A549 (cell line): ENCODE data around the gene SZT2. TPM values are rescaled to one million over a fixed set of nuclear protein-coding genes. Genes with fewer than 3 reads are reported as not detected.

ENCODE experiments used
- ATAC-seq, 2 experiments: fragments of 200-7000 bp in 1 of 2; fragments of >200 bp in 1 of 2; cut with Nextera tagmentation in 1 of 2; cut with Tn5 transposase in 1 of 2; 3 replicates each; pipeline versions ENCODE4 v1.8.0 to v1.9.1; 2018 to 2020; ENCODE audit warnings: mild to moderate bottlenecking in 1 of 2, moderate library complexity in 1 of 2
- CTCF ChIA-PET: fragments of 300-600 bp; sonication (Branson Sonifier 250); formaldehyde crosslinking; extraction: SDS; loops from one replicate; lab custom pipeline; 2021; ENCODE audit warnings: antibody characterized with exemption, inconsistent platforms; lab: Yijun Ruan, JAX
- POLR2A ChIA-PET: fragments of 350-600 bp; formaldehyde crosslinking; extraction: SDS; loops from one replicate; lab custom pipeline; 2021; ENCODE audit warnings: antibody characterized with exemption, inconsistent platforms; lab: Yijun Ruan, JAX
- DNase-seq, 2 experiments: peaks; one replicate each; pipeline versions ENCODE4 v3.0.0 to v3.0.0-alpha.2; 2011 to 2016; ENCODE audit warnings: low read depth in 1 of 2, low spot score in 1 of 2
- FAIRE-seq: peaks from 2 replicates; lab custom pipeline; 2011; peaks lifted over from hg19 to GRCh38; lab: Jason Lieb, UNC
- H3K27ac ChIP-seq, 2 experiments: fragments of >200 bp; sonication (Bioruptor Twin); formaldehyde crosslinking; 3 replicates each; pipeline ENCODE4 v1.5.1; 2016 to 2017
- H3K4me1 ChIP-seq: fragments of >200 bp; sonication (Bioruptor Twin); formaldehyde crosslinking; 3 replicates; pipeline ENCODE4 v1.6.1; 2016
- H3K4me2 ChIP-seq: fragments of >200 bp; sonication (Bioruptor Twin); formaldehyde crosslinking; 3 replicates; pipeline ENCODE4 v1.6.1; 2016
- H3K4me3 ChIP-seq: fragments of >200 bp; sonication (Bioruptor Twin); formaldehyde crosslinking; 3 replicates; pipeline ENCODE4 v1.5.1; 2016
- H3K9me3 ChIP-seq: fragments of >200 bp; sonication (Bioruptor Twin); formaldehyde crosslinking; 3 replicates; pipeline ENCODE4 v1.6.1; 2016
- CBX2 ChIP-seq: fragments of 200-600 bp; sonication (generic); IDR thresholded peaks from 2 replicates; pipeline ENCODE4 v1.6.1; 2016; ENCODE audit warnings: low read depth, mild to moderate bottlenecking, borderline replicate concordance
- CBX8 ChIP-seq: fragments of 200-600 bp; sonication (generic); IDR thresholded peaks from 2 replicates; pipeline ENCODE4 v1.6.1; 2016
- CEBPB ChIP-seq, 2 experiments: fragments of >200 bp in 1 of 2; sonication (Bioruptor Twin) in 1 of 2; formaldehyde crosslinking in 1 of 2; IDR thresholded peaks; 2 replicates each; pipeline ENCODE4 v1.6.1; 2012 to 2016
- EP300 ChIP-seq, 2 experiments: fragments of >200 bp; sonication (Bioruptor Twin); formaldehyde crosslinking; IDR thresholded peaks; 2 replicates in 1 of 2; 3 replicates in 1 of 2; pipeline ENCODE4 v1.6.1; 2016 to 2017
- FOSB ChIP-seq: fragments of 250-450 bp; sonication (Bioruptor Pico); IDR thresholded peaks from 2 replicates; pipeline ENCODE4 v1.5.0; 2020; ENCODE audit warnings: mild to moderate bottlenecking, moderate library complexity
- FOSL2 ChIP-seq, 2 experiments: fragments of 450-650 bp in 1 of 2; fragments of >200 bp in 1 of 2; sonication (Bioruptor Twin) in 1 of 2; formaldehyde crosslinking; IDR thresholded peaks; 2 replicates each; pipeline versions ENCODE4 v1.5.0 to v1.6.1; 2016 to 2020; ENCODE audit warnings: mild to moderate bottlenecking in 1 of 2, moderate library complexity in 1 of 2
- HEYL ChIP-seq: fragments of 250-450 bp; sonication (Bioruptor Pico); IDR thresholded peaks from 2 replicates; pipeline ENCODE4 v1.8.0; 2021; ENCODE audit warnings: mild to moderate bottlenecking, moderate library complexity
- HOXB5 ChIP-seq: fragments of 250-450 bp; sonication (Bioruptor Pico); IDR thresholded peaks from 2 replicates; pipeline ENCODE4 v1.5.0; 2020; ENCODE audit warnings: mild to moderate bottlenecking, moderate library complexity
- KDM1A ChIP-seq: fragments of 200-600 bp; sonication (generic); IDR thresholded peaks from 2 replicates; pipeline ENCODE4 v1.6.1; 2016; ENCODE audit warnings: low read depth, mild to moderate bottlenecking
- MAFK ChIP-seq: fragments of 450-650 bp; IDR thresholded peaks from 2 replicates; pipeline ENCODE4 v1.6.1; 2014; ENCODE audit not compliant: partially characterized antibody
- MYC ChIP-seq: IDR thresholded peaks from 2 replicates; pipeline ENCODE4 v1.6.1; 2012; ENCODE audit warnings: mild to moderate bottlenecking, inconsistent platforms, low read length, improper control_type of control experiment, borderline replicate concordance
- POLR2A ChIP-seq: IDR thresholded peaks from 2 replicates; pipeline ENCODE4 v1.6.1; 2012; ENCODE audit warnings: mild to moderate bottlenecking, low read length
- POLR2AphosphoS2 ChIP-seq: conservative IDR thresholded peaks from 2 replicates; pipeline ENCODE4 v1.6.1; 2012; ENCODE audit warnings: low read length, improper control_type of control experiment, inconsistent platforms
- RCOR1 ChIP-seq: fragments of 150-350 bp; IDR thresholded peaks from 2 replicates; pipeline ENCODE4 v1.6.1; 2014; ENCODE audit warnings: antibody characterized with exemption, low read length, low read depth
- RFX5 ChIP-seq: fragments of 450-650 bp; IDR thresholded peaks from 2 replicates; pipeline ENCODE4 v1.7.1; 2014; ENCODE audit warnings: antibody characterized with exemption, mild to moderate bottlenecking, moderate library complexity
- RNF2 ChIP-seq: fragments of 200-600 bp; sonication (generic); IDR thresholded peaks from 2 replicates; pipeline ENCODE4 v1.6.1; 2016; ENCODE audit warnings: low read depth, mild to moderate bottlenecking, antibody characterized with exemption, moderate library complexity, borderline replicate concordance
- ZC3H11A ChIP-seq: fragments of 450-650 bp; IDR thresholded peaks from 2 replicates; pipeline ENCODE4 v1.6.1; 2014; ENCODE audit warnings: antibody characterized with exemption, mild to moderate bottlenecking
- ZFP36 ChIP-seq: fragments of 450-650 bp; IDR thresholded peaks from 2 replicates; pipeline ENCODE4 v1.6.1; 2014; ENCODE audit warnings: borderline replicate concordance; ENCODE audit not compliant: partially characterized antibody
- WGBS: methylation state at CpG from one replicate; pipeline ENCODE4 v1.1.6; 2017; ENCODE audit errors: missing lambda C conversion rate; 5-methylcytosine and 5-hydroxymethylcytosine counted together
- polyA plus RNA-seq, 4 experiments: library from polyadenylated mRNA; depleted of rRNA in 3 of 4; stranded (reverse); fragments of >200 nt; fragmentation: RNase III in 1 of 4; extraction: RNeasy Plus Mini Kit Qiagen cat#74134 plus additional on column Dnase treatment in 1 of 4; gene quantifications; 2 replicates in 3 of 4; 3 replicates in 1 of 4; pipeline ENCODE4 v1.2.3, GENCODE V29; 2011 to 2017
- TF ChIP-seq, protein P1 (sequence below): IDR thresholded peaks from 2 replicates; pipeline ENCODE4 v1.6.1; 2012; ENCODE audit warnings: low read depth, borderline replicate concordance
- TF ChIP-seq, protein P2 (sequence below): fragments of >200 bp; sonication (Bioruptor Twin); formaldehyde crosslinking; IDR thresholded peaks from 3 replicates; pipeline ENCODE4 v1.5.1; 2016
- TF ChIP-seq, protein P3 (sequence below): IDR thresholded peaks from 2 replicates; pipeline ENCODE4 v1.6.1; 2012
- TF ChIP-seq, protein P4 (sequence below): fragments of 250-450 bp; sonication (Bioruptor Pico); IDR thresholded peaks from 2 replicates; pipeline ENCODE4 v1.5.0; 2020; ENCODE audit warnings: low read depth, mild to moderate bottlenecking, moderate library complexity
- TF ChIP-seq, protein P5 (sequence below): fragments of 150-350 bp; IDR thresholded peaks from 2 replicates; pipeline ENCODE4 v1.6.1; 2014; ENCODE audit warnings: low read depth, mild to moderate bottlenecking, low read length

Gene SZT2
- polyA plus RNA-seq, 2 of the 4 experiments (the other 2 are of a cell fraction) = 6.1 to 6.5 TPM

DNA sequence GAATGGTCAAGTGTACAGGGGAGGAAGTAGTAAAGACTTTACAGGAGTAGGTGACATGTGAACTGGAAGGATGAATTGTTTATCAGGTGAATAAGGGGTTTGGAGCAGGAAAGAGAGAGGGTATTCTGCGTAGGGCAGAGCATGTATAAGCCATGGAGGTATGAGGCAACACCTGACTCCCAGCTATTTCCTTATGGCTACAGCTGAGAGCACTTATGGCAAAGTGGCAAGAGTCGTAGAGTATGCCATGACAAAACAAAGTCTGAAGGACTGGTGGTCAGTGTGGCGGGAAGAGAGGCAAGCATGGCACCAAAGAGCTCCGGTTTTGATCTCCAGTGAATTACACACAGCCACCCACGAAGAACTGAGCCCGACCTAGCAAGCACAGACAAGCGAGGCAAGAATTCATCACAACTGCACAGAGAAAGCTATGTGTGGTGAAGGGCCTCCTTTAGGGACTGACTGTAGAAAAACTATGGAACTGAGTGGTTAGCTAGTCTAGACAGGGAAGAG is 12.9 kb upstream of the SZT2 start:
- POLR2A ChIA-PET = interaction anchor here (1.1 kb wide), 1 partner anchor 9 kb away, joined by 3 read pairs; the partner anchor contains the start of gene ELOVL1

DNA sequence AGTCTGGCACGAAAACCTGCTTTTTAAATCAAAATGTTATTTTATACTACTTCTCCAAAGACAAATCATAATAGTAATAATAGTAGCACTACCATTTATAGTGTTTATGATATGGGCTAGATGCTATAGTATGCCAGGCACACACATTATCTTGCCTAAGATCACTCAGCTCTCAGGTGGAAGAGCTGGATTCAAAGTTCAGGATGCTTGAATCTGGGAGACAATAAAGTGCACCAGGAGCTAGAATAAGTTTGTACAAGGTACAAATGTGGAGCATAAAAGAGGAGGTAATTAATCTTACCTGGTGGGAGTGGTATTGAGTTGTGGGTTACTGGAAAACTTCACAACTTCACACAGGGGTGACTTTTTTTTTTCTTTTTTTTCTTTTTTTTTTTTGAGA is 11.9 kb upstream of the SZT2 start:
- no peak for DNase-seq
- H3K4me3 ChIP-seq = no peak overlapping the region
- no peaks in the 10 kb centered on the region for H3K9me3 ChIP-seq
- ChIA-PET POLR2A (interaction anchor here (1.1 kb wide), 1 partner anchor 10 kb away, joined by 5 read pairs; the partner anchor contains the start of gene ELOVL1), CTCF (interaction anchor here (1.2 to 2.2 kb wide), 6 partner anchors 8 to 464 kb away, joined by 3 to 10 read pairs (median 4); partner anchors contain the start of gene ELOVL1)
- H3K27ac ChIP-seq = no peak overlapping the region
- no peak overlapping the region for H3K4me2 ChIP-seq
- WGBS = 96% methylated on average over 1 of the region's 1 CpG
- H3K4me1 ChIP-seq = peaks cover 18% of the 10 kb centered on the region
- no peak for ATAC-seq
- TF ChIP-seq RNF2 = no peak
- no peak for TF ChIP-seq HOXB5 (CRISPR knock-in tag)
- no peak for FAIRE-seq

More for the DNA sequence above, 12.9 kb upstream of the SZT2 start:
- DNase-seq (no peak), FAIRE-seq (no peak)
- H3K4me2 ChIP-seq = no peak overlapping the region
- no peak overlapping the region for H3K27ac ChIP-seq
- 73% methylated on average over 7 of the region's 7 CpGs for WGBS
- no peaks in the 10 kb centered on the region for H3K9me3 ChIP-seq
- no peak overlapping the region for H3K4me3 ChIP-seq
- CTCF ChIA-PET = interaction anchor here (1.0 to 2.2 kb wide), 6 partner anchors 9 to 463 kb away, joined by 3 to 6 read pairs (median 4); no protein-coding TSS in a partner anchor
- TF ChIP-seq CBX2 (no peak), MYC (no peak), CEBPB (IDR thresholded peaks at IDR 0.05) (no peak), HEYL (CRISPR knock-in tag) (no peak), FOSL2 (IDR thresholded peaks at IDR 0.05) (no peak), FOSL2 (CRISPR knock-in tag; IDR thresholded peaks at IDR 0.05) (no peak), KDM1A (no peak), EP300 (IDR thresholded peaks at IDR 0.05) (no peak), RFX5 (no peak), FOSB (no peak), POLR2AphosphoS2 (no peak)
- TF ChIP-seq, protein P1, sequence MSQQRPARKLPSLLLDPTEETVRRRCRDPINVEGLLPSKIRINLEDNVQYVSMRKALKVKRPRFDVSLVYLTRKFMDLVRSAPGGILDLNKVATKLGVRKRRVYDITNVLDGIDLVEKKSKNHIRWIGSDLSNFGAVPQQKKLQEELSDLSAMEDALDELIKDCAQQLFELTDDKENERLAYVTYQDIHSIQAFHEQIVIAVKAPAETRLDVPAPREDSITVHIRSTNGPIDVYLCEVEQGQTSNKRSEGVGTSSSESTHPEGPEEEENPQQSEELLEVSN = no peak
- TF ChIP-seq, protein P2, sequence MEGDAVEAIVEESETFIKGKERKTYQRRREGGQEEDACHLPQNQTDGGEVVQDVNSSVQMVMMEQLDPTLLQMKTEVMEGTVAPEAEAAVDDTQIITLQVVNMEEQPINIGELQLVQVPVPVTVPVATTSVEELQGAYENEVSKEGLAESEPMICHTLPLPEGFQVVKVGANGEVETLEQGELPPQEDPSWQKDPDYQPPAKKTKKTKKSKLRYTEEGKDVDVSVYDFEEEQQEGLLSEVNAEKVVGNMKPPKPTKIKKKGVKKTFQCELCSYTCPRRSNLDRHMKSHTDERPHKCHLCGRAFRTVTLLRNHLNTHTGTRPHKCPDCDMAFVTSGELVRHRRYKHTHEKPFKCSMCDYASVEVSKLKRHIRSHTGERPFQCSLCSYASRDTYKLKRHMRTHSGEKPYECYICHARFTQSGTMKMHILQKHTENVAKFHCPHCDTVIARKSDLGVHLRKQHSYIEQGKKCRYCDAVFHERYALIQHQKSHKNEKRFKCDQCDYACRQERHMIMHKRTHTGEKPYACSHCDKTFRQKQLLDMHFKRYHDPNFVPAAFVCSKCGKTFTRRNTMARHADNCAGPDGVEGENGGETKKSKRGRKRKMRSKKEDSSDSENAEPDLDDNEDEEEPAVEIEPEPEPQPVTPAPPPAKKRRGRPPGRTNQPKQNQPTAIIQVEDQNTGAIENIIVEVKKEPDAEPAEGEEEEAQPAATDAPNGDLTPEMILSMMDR = no peak
- TF ChIP-seq, protein P3, sequence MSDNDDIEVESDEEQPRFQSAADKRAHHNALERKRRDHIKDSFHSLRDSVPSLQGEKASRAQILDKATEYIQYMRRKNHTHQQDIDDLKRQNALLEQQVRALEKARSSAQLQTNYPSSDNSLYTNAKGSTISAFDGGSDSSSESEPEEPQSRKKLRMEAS = no peak
- TF ChIP-seq, protein P4, sequence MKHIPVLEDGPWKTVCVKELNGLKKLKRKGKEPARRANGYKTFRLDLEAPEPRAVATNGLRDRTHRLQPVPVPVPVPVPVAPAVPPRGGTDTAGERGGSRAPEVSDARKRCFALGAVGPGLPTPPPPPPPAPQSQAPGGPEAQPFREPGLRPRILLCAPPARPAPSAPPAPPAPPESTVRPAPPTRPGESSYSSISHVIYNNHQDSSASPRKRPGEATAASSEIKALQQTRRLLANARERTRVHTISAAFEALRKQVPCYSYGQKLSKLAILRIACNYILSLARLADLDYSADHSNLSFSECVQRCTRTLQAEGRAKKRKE (CRISPR knock-in tag) = no peak
- TF ChIP-seq, all 56 proteins: peak for 0
- H3K4me1 ChIP-seq = peaks cover 27% of the 10 kb centered on the region
- no peak for ATAC-seq

DNA sequence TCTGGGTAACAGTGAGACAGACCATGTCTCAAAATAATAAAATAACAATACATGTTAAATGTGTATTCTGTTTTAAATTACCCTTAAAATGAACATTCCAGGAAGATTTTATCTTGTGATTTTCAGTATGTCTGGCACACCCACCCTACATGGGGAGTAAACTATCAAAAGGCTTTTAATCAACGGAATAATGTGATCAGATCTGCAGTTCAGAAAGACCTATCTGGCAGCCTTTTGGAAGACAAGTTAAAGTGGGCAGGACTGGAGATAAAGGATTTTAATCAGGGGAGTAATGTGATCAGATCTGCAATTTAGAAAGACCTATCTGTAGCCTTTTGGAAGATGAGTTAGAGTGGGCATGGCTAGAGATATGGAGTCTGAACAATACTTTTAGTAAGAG is 10.2 kb upstream of the SZT2 start:
- Histone ChIP-seq H3K4me3 (no peak overlapping the region), H3K4me1 (peaks cover 1% of the 10 kb centered on the region; the same call in 2 of the 3 replicates), H3K27ac (no peak overlapping the region), H3K4me2 (no peak overlapping the region), H3K9me3 (no peaks in the 10 kb centered on the region)
- POLR2A ChIA-PET = no interaction called here
- FAIRE-seq = no peak
- no peak for TF ChIP-seq RCOR1
- no peak for TF ChIP-seq CBX8
- TF ChIP-seq CEBPB (IDR thresholded peaks at IDR 0.05) = no peak
- TF ChIP-seq, protein P2 = no peak
- TF ChIP-seq ZFP36 = no peak
- no peak for TF ChIP-seq MYC
- TF ChIP-seq POLR2A = no peak
- TF ChIP-seq MAFK = no peak
- TF ChIP-seq, protein P4 (CRISPR knock-in tag) = no peak
- TF ChIP-seq ZC3H11A = no peak
- TF ChIP-seq, protein P5, sequence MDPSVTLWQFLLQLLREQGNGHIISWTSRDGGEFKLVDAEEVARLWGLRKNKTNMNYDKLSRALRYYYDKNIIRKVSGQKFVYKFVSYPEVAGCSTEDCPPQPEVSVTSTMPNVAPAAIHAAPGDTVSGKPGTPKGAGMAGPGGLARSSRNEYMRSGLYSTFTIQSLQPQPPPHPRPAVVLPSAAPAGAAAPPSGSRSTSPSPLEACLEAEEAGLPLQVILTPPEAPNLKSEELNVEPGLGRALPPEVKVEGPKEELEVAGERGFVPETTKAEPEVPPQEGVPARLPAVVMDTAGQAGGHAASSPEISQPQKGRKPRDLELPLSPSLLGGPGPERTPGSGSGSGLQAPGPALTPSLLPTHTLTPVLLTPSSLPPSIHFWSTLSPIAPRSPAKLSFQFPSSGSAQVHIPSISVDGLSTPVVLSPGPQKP = no peak
- DNase-seq = no peak
- ATAC-seq = no peak
- CTCF ChIA-PET = no interaction called here
- 85% methylated on average over 1 of the region's 1 CpG for WGBS
